Measurements from ENCODE around the gene ALPI. TPM values are rescaled to one million over a fixed set of nuclear protein-coding genes. Genes with fewer than 3 reads are reported as not detected.

The ALPI gene
- total and polyA plus RNA-seq, 2 donors (not counting 1 experiment from before 2014, with no cell fraction given) = not detected

- Histone ChIP-seq H3K9ac (ENCODE audit: low read length) (no peak overlapping the region), H3K9me3 (ENCODE audit: control extremely low read depth in 1 of 3, control insufficient read depth in 2 of 3, insufficient read depth in 1 of 3, low read length in 2 of 3) (no peaks in the 10 kb centered on the region), H3K27me3 (replicated peaks in 1 of 4; ENCODE audit: control extremely low read depth in 1 of 4, control insufficient read depth in 3 of 4, insufficient read depth in 4 of 4, low read length in 3 of 4) (peaks cover 0 to 6% (median 0%) of the 10 kb centered on the region in 4 experiments), H3K27ac (ENCODE audit: low read length in 2 of 2) (no peak overlapping the region), H3K79me2 (ENCODE audit: control insufficient read depth, insufficient read depth, low read length) (no peaks in the 10 kb centered on the region), H4K20me1 (ENCODE audit: control insufficient read depth, insufficient read depth, low read length, poor library complexity, severe bottlenecking) (no peaks in the 10 kb centered on the region), H3K4me3 (ENCODE audit: control extremely low read depth in 1 of 5, extremely low read depth in 1 of 5, insufficient read depth in 1 of 5, low read depth in 2 of 5, low read length in 4 of 5) (no peak overlapping the region), H3K4me2 (replicated peaks; ENCODE audit: low read depth, low read length, poor library complexity, severe bottlenecking) (no peak overlapping the region), H3K36me3 (replicated peaks in 1 of 2; ENCODE audit: control extremely low read depth in 1 of 2, control insufficient read depth in 1 of 2, extremely low read depth in 1 of 2, insufficient read depth in 2 of 2, low read length in 1 of 2) (no peaks in the 10 kb centered on the region), H2AFZ (ENCODE audit: insufficient read depth, low read depth, low read length, poor library complexity, severe bottlenecking) (no peak overlapping the region), H3K4me1 (ENCODE audit: control insufficient read depth in 2 of 2, insufficient read depth in 2 of 2, low read length in 2 of 2) (no peaks in the 10 kb centered on the region)
- Mint-ChIP-seq H3K4me1 (peaks cover under 1% of the 10 kb centered on the region), H3K9me3 (ENCODE audit: insufficient read depth) (no peaks in the 10 kb centered on the region), H3K27me3 (peaks cover 28% of the 10 kb centered on the region), H3K4me3 (no peak overlapping the region), H3K27ac (no peak overlapping the region)
- intact Hi-C loops (cut with micrococcal nuclease) = no loop called here
- ATAC-seq (ENCODE audit: low read depth) (no peak), DNase-seq (no peak)
- POLR2A ChIA-PET = no interaction called here
- WGBS (ENCODE audit: insufficient coverage) = 81% methylated on average over 10 of the region's 10 CpGs
- TF ChIP-seq EZH2 (IDR thresholded peaks at IDR 0.05; ENCODE audit: borderline replicate concordance, insufficient read depth, low read depth, low read length, poor library complexity, severe bottlenecking) = no peak
- no peak for TF ChIP-seq CTCF (IDR thresholded peaks at IDR 0.05)
- CTCF ChIA-PET = no interaction called here
Measured at GRCh38 chr2:232493701-232494474, 37.9 kb downstream of the ALPI start.

GRCh38 chr2:232494542-232494941 lies 38.6 kb downstream of the ALPI start:
- intact Hi-C loops (cut with micrococcal nuclease) = no loop called here
- Histone ChIP-seq H3K4me3 (ENCODE audit: control extremely low read depth in 1 of 5, extremely low read depth in 1 of 5, insufficient read depth in 1 of 5, low read depth in 2 of 5, low read length in 4 of 5) (no peak overlapping the region), H3K27ac (ENCODE audit: low read length in 2 of 2) (no peak overlapping the region), H2AFZ (ENCODE audit: insufficient read depth, low read depth, low read length, poor library complexity, severe bottlenecking) (no peak overlapping the region), H3K9me3 (ENCODE audit: control extremely low read depth in 1 of 3, control insufficient read depth in 2 of 3, insufficient read depth in 1 of 3, low read length in 2 of 3) (no peaks in the 10 kb centered on the region), H3K27me3 (replicated peaks in 1 of 4; ENCODE audit: control extremely low read depth in 1 of 4, control insufficient read depth in 3 of 4, insufficient read depth in 4 of 4, low read length in 3 of 4) (peaks cover 0 to 5% (median 0%) of the 10 kb centered on the region in 4 experiments), H3K4me1 (ENCODE audit: control insufficient read depth in 2 of 2, insufficient read depth in 2 of 2, low read length in 2 of 2) (no peaks in the 10 kb centered on the region), H3K9ac (ENCODE audit: low read length) (no peak overlapping the region), H4K20me1 (ENCODE audit: control insufficient read depth, insufficient read depth, low read length, poor library complexity, severe bottlenecking) (no peaks in the 10 kb centered on the region), H3K4me2 (replicated peaks; ENCODE audit: low read depth, low read length, poor library complexity, severe bottlenecking) (no peak overlapping the region), H3K36me3 (replicated peaks in 1 of 2; ENCODE audit: control extremely low read depth in 1 of 2, control insufficient read depth in 1 of 2, extremely low read depth in 1 of 2, insufficient read depth in 2 of 2, low read length in 1 of 2) (no peaks in the 10 kb centered on the region), H3K79me2 (ENCODE audit: control insufficient read depth, insufficient read depth, low read length) (no peaks in the 10 kb centered on the region)
- Mint-ChIP-seq H3K4me3 (no peak overlapping the region), H3K27ac (no peak overlapping the region), H3K27me3 (peaks cover 25% of the 10 kb centered on the region), H3K9me3 (ENCODE audit: insufficient read depth) (no peaks in the 10 kb centered on the region), H3K4me1 (no peaks in the 10 kb centered on the region)
- no peak for TF ChIP-seq EZH2 (IDR thresholded peaks at IDR 0.05; ENCODE audit: borderline replicate concordance, insufficient read depth, low read depth, low read length, poor library complexity, severe bottlenecking)
- TF ChIP-seq CTCF (IDR thresholded peaks at IDR 0.05) = no peak
- ChIA-PET CTCF (no interaction called here), POLR2A (no interaction called here)
- ATAC-seq (ENCODE audit: low read depth) = no peak
- DNase-seq = no peak
- 93% methylated on average over 4 of the region's 5 CpGs for WGBS (ENCODE audit: insufficient coverage)

All from B cell (primary cell).